Upper lobe of left lung (tissue), 4 donors: ENCODE measurements around the gene RENBP.

Source experiments
- EP300 ChIP-seq, 4 donors: sonication (generic); formaldehyde crosslinking; IDR thresholded peaks; one replicate each; pipeline ENCODE4 v1.5.1; 2017; ENCODE audit warnings: antibody characterized with exemption in 4 of 4, control low read depth in 2 of 4
- POLR2A ChIP-seq, 4 donors: fragments of 450-650 bp; IDR thresholded peaks; one replicate each; pipeline ENCODE4 v1.5.1; 2016 to 2017; ENCODE audit warnings: antibody characterized with exemption in 4 of 4, mild to moderate bottlenecking in 2 of 4
- POLR2AphosphoS5 ChIP-seq, 2 donors: sonication (generic); formaldehyde crosslinking; IDR thresholded peaks; one replicate each; pipeline ENCODE4 v1.5.1; 2017; ENCODE audit warnings: antibody characterized with exemption in 2 of 2
- TF ChIP-seq, protein P1 (sequence below), 6 experiments: fragments of 450-650 bp in 4 of 6; fragments of 200-600 bp in 2 of 6; sonication (generic) in 2 of 6; IDR thresholded peaks; one replicate each; pipeline ENCODE4 v1.5.1; 2016 to 2019; ENCODE audit warnings: antibody characterized with exemption in 6 of 6

DNA sequence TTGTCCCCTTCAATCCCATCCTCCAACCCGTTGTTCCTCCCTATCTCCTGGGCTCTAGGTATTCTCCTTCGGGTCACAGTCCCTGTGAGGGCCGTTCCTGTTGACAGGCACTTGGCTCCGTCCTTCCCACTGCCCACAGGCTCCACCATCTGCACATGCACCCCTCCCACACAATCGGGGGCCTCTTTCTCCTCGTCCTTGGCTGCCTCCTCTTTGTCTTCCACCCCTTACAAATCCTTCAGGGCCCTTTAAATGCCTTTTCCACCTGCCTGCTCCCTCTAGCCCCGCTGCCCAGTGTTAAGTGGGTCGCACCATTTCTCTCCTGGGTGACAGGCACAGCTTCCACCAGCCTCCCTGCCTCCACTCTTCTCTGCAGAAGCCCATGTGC lies 42.7 kb downstream of the RENBP start:
- TF ChIP-seq, protein P1, sequence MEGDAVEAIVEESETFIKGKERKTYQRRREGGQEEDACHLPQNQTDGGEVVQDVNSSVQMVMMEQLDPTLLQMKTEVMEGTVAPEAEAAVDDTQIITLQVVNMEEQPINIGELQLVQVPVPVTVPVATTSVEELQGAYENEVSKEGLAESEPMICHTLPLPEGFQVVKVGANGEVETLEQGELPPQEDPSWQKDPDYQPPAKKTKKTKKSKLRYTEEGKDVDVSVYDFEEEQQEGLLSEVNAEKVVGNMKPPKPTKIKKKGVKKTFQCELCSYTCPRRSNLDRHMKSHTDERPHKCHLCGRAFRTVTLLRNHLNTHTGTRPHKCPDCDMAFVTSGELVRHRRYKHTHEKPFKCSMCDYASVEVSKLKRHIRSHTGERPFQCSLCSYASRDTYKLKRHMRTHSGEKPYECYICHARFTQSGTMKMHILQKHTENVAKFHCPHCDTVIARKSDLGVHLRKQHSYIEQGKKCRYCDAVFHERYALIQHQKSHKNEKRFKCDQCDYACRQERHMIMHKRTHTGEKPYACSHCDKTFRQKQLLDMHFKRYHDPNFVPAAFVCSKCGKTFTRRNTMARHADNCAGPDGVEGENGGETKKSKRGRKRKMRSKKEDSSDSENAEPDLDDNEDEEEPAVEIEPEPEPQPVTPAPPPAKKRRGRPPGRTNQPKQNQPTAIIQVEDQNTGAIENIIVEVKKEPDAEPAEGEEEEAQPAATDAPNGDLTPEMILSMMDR (IDR thresholded peaks at IDR 0.05), result no peak
- TF ChIP-seq POLR2A (IDR thresholded peaks at IDR 0.05) (no peak), EP300 (IDR thresholded peaks at IDR 0.05) (no peak), POLR2AphosphoS5 (IDR thresholded peaks at IDR 0.05) (no peak)
